ENCODE data around the gene NANS. TPM values are rescaled to one million over a fixed set of nuclear protein-coding genes. Genes with fewer than 3 reads are reported as not detected.
"Not testable (repeated sequence)": the region's sequence is repeated elsewhere in the genome, so short reads cannot be mapped to it uniquely, and the experiment has no call there.

NANS gene
- total RNA-seq, 1 experiment from 2014 or later: 48.3 TPM

DNA sequence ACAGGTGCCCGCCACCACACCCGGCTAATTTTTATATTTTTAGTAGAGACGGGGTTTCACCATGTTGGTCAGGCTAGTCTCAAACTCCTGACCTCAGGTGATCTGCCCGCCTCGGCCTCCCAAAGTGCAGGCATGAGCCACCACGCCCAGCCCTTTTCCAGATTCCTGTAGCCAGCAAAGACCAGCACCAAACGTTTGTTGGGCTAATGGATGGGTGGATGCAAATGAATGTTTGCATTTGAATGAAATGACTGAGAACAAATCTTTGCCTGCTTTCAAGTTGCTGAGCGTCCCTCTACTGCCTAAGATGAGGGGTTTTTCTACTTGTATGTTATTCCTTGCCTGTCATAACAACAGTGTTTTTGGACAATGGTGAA is 20.0 kb downstream of the NANS start:
- not testable (repeated sequence) for DNase-seq (ENCODE audit: low read depth)

DNA sequence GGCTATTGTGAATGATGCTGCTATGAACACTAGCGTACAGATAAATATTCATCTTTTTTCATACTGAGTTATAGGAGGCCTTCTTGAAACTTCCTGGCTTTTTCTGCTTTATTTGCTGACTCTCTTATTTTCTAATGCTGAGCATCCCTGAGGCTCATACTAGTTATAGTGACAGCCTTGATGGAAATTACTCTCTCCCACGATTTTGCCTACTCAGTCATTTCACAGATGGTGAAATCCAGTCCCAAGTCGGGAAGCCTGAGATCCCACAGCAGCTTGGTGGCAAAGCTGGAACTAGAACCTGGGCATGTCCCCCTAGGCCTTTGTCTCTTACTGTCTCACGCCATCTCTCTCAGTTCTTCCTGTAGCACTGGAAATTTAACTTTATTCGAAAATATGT is 22.4 kb downstream of the NANS start:
- DNase-seq (ENCODE audit: low read depth): no peak

DNA sequence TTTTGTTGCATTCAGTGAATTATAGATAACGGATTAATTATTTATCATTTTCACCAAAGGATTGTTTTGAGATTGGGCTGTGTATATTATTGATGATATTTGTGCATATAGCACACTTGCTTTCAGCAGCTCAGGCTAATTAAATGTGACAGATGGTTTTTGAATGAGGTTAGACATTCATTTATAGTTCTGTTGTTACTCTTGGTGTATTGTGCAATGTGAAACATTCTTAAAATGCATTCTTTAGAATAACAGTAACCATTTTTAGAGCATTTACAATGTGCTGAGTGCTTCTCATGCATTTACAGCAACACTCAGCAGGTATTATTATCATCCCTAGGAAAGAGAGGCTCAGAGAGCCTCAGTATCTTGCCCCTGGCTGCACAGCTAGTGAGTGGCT is 23.8 kb downstream of the NANS start:
- no peak for DNase-seq (ENCODE audit: low read depth)

DNA sequence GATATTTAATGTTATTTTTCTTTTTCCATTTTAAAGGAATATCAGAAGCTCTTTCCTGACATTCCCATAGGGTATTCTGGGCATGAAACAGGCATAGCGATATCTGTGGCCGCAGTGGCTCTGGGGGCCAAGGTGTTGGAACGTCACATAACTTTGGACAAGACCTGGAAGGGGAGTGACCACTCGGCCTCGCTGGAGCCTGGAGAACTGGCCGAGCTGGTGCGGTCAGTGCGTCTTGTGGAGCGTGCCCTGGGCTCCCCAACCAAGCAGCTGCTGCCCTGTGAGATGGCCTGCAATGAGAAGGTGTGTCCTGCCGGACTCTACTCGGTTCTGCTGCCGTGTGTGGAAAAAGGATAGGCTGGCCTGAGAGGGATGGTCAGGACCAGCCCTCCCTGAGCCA is 24.2 kb downstream of the NANS start:
- no peak for DNase-seq (ENCODE audit: low read depth)

DNA sequence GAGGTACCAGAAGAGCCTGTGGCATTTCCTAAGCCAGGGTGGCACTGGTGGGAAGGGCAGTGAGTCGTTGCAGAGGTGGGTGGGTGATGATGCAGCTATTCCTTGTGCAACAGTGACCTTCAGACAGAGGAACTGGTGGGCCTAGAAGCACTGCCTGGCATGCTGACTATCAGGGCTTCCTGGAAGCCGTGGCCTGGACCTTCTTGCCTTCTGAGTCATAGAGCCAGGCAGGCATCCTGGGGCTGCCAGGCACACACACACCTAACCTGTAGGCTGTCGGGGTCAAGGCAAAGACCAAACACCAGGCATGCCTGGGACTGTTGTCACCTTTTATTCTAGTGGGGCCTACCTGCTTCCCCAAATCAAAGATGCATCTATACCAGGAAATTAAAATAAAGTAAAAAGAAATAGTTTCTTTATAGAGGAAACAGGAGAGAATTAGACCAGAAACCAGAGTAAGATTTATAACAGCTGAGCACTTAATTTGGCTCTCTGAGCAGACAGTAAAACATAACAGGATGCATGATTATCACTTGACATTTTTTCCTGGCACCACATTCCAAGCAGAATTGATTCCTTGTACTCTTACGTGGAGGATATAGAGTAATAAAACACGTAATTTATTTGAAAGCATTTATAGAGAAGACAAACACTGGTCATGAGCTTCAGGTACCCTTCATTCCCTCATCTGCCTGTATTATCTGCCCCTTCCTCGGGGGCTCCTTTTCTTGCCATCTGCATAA is 25.1 kb downstream of the NANS start:
- DNase-seq (ENCODE audit: low read depth): no peak

DNA sequence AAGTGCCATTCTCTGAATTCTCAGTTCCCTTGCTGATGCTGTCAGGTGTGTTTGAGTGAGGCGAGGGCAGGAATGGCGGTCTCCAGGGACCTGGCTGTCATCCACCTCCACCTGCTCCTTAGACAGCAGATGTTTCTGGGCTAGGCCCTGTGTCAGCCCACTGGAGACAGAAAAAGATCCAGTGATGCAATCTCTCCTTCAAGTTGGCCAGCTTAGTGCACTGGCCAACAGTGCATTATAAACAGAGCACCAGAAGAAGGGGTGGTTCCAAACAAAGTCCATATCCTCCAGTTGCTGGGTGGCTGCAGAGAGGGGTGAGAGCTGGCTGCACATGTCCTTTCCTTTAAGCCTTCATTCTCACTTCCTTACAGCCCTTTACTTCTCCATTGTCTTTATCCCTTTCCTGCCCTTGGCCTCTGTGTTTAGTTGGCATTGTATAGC is 26.5 kb downstream of the NANS start:
- no peak for DNase-seq (ENCODE audit: low read depth)

DNA sequence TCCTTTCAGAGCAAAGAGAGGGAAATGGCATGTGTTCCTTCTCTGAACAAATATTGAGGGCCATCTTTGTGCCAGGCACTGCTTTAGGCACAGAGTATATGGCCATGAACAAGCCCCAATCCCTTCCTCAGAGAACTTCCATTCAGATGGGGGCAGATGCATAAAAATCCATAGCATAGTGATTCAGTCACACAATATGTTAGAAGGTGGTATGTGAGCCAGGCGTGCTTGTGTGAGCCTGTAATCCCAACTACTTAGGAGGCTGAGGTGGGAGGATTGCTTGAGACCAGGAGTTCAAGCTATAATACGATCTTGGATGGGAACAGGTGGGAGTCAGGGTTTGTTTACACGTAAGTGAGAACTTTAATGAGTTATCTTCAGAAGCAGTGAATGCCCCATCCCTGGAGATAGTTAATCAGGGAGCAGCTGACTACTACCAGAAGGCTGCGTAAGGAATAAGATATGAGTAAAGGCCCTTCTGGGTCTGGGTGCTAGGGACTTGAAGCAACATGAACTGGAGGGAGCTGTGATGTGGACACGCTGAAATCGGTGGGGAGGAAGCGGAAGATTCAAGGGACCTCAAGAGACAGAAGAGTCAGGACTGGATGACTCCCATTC is 27.1 kb downstream of the NANS start:
- no peak for DNase-seq (ENCODE audit: low read depth)

DNA sequence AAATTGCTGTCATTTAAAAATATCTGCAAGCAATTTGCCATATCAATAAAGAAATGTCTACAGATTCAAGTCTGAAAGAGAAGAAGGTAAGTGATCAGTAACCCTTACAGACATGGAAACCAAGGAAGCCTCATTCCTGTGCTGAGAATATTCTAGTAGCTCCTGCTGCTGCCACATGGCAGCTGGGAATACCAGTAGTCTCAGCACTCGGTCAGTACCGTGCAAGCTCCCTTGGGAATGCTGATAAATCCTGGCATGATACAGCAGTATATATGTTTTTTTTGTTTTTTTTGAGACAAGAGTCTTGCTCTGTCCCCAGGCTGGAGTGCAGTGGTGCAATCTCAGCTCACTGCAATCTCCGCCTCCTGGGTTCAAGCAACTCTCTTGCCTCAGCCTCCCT is 27.9 kb downstream of the NANS start:
- no peak for DNase-seq (ENCODE audit: low read depth)

DNA sequence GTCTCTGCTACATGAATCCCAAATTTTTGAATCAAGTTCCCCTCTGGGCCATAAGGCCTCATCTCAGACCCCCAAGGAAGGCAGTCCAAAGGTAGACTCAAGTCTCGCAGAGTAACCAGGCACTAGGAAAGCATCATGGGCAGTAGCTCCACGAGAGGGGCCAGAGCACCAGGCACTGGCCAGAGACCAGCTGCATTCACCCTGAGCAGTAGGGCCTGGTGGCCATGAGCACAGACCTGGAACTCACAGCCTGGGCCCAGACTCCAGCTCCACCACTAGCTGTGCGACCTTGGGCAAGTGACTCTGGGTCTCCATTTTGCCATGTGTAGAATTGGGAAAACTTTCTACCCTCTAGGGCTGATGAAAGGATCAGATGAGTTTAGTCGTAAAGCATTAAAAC is 28.5 kb downstream of the NANS start:
- no peak for DNase-seq (ENCODE audit: low read depth)

DNA sequence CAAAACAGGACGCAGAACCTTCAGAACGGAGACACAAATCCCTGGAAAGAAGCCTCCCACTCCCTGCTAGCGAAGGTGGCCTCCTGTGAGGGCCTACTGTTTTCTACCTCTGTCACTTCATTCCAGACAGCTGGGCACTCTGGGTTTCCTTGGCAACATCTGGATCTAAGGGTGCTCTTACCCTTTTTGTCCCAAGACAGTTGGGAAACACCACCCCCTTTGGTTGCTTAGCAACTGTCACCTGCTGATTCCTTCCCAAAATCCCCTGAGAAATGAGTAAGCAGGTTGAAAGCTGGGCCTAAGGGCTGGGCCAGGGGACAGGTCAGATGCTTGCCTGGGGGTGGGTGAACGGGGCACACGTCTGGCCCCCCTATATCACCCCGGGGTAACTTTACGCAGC is 29.4 kb downstream of the NANS start:
- DNase-seq (ENCODE audit: low read depth): no peak

DNA sequence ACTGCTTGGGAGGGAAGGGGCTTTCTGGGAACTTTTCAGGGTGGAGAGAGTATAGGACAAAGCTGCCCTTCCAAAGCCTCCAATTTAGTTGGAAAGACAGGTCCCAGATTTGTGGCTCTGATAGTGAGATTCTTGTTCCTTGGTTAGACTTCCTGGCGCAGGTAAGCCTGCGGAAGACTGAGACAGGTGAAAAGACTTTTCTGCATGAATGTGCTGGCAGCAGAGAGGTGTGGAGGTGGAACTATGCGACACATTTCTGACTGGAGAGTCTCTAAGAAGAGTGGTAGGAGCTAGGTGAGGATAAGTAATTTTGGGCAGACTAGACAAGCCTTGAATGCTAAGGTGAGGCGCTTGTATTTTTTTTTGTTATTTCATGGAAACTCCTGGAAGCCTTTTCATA is 29.9 kb downstream of the NANS start:
- DNase-seq (ENCODE audit: low read depth): no peak

DNA sequence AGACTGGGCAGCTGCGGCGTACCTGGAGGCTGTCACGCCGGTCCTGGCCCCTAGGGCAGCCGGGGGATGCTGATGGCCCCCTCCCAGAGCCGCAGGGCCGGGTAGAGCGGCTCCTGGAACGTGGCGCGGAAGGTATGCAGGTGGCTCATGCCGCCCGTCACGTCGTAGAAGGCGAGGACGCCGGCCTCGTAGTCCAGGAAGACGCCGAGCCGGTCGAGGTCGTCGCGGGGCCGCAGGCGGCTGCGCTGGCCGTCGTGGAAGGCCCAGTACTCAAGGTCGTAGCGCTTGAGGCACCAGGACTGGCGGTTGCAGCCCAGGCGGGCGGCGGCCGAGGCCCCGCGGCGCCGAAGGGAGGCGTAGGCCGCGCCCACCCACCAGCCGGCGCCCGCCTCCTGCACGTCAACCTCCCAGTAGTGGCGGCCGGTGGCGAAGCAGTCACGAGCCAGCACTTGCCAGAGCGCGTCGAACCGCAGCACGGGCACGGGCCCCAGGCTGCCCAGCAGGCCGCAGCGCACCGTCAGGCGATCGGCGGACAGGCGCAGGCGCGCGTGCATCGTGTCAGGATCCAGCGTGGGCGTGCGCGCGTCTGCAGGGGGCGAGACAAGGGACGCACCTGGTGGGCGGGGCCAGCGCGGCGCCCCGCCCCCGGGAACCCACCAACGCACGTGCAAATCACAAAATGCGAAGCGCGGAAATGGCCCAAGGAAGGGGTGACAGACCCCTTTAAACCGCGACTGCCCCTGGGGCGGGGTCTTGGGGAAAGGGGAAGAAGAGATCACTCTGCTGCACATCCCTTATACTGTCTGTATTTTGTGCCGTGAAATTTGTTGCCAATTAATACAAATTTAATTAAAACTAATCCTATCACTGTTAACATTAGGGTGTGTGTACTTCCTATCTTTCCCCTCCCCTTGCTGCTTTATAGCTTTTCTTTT is 31.2 kb downstream of the NANS start:
- no peak for DNase-seq (ENCODE audit: low read depth)

DNA sequence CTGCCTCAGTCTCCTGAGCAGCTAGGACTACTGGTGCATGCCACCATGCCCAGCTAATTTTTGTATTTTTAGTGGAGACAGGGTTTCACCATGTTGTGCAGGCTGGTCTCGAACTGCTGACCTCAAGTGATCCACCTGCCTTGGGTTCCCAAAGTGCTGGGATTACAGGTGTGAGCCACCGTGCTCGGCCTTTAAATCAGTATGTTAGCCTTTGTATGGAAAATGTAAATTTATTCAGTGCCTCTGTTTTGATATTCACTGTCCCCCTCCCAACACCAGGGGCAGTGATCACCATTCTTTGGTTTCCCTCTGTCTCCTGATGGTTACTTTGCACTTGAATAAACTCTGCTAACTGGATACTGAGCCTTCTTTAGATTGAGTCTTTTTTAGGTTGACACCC is 34.1 kb downstream of the NANS start:
- not testable (repeated sequence) for DNase-seq (ENCODE audit: low read depth)

DNA sequence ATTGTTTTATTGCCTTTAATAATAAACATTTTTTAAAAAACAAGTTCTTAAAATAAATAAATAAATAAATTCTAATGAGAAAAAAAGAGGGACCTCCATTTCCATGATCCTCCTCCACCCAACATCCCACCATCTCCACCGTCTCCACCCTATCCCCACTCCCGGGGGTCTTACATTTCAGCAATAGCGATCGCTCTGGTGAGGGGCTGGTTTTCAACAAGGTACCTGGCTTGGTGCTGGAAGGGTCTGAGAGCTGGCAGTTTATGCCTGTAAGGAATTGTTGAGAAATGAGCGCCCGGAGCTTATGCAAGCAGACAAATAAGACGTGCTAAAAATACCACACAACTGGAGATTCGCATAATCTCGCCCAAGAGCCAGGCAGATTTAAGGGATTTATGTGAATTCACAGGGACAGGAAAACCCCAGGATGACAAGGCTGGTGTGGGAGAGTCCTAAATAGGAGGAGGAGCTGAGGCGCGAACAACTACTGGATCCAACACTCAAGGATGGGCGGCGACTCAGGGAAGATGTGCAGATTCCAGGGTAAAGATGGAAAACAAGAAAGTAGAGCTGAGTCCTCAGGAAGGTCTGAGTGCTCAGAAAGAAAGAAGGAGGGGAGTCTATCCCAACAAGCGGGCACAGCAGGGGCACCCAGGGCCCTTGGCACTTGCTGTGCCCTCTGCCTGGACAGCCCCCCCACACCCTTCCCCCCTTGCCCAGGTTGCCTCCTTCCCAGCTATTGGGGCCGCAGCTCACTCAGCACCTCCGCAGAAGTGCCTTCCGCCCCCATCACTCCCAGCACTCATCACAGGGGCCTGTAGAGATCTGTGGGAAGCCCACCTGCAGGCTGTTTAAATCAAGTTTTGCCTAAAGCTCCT is 35.4 kb downstream of the NANS start:
- no peak for DNase-seq (ENCODE audit: low read depth)

DNA sequence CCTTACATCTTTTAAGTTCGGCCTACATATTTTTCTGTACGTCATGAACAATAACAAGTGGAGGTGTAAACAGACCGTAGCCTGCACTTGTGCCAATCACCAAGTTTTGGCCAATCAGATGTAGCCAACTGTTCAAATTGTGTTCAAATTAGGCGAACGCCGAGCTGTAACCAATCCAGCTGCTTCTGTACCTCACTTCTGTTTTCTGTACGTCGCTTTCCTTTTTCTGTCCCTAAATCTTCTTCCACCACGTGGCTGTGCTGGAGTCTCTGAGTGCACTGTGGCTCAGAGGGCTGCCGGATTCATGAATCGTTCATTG is 36.0 kb downstream of the NANS start:
- DNase-seq (ENCODE audit: low read depth): no peak

DNA sequence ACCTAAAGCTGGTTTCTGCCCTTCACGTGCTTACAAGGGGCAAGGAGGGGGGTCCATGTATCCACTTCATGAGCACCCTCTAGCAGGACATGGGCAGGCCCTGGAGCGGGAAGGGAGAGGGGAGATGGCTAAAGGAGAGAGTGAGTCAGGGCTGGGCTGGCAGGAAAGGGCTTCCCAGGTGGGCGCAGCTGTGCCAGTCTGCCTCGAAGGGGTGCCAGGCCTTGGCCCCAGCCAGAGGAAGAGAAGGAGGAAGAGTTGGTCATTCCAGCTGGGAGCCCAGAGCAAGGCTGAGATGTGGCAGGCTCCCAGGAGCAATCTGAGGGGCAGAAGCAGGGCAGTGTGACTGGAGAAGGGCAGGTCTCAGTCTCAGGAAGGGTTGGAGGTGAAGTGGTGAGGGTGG is 37.8 kb downstream of the NANS start:
- DNase-seq (ENCODE audit: low read depth): no peak

DNA sequence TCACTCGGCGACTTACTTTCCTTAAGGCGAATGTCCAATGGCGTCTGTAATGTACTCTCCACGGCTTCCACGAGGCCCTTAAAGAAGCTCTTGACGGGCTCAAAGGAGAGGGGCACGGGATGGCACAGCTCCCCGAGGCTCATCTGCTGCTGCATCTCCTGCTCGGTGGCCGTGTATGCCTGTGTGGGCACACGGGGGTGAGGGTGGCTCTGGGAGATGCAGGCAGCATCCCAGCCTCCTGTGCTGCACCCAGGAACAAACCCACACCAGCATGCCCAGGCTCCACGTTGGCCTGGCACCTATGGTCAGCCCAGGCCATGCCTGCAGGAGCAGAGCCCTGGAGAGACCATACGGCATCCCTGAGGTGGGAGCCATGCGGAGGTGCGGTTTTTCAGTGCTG is 38.3 kb downstream of the NANS start:
- no peak for DNase-seq (ENCODE audit: low read depth)

DNA sequence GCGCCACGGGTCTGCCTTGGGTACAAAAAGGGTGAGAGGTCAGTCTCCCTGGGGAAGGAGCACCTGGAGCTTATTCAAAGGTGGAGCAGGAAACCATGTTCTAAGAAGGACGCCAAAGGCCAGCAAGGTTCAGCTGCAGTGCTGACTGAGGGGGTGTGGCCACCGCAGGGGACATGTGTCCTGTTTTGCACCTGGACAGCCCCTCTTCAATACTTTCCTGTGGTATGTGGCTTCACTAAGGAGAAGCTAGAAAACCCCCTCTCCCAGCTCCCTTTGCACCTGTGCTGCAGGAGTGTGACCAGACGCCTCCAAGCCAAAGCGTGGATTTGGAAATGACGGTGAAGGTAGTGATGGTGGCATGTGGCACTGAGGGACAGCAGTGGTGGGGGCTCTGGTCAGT is 38.9 kb downstream of the NANS start:
- no peak for DNase-seq (ENCODE audit: low read depth)

DNA sequence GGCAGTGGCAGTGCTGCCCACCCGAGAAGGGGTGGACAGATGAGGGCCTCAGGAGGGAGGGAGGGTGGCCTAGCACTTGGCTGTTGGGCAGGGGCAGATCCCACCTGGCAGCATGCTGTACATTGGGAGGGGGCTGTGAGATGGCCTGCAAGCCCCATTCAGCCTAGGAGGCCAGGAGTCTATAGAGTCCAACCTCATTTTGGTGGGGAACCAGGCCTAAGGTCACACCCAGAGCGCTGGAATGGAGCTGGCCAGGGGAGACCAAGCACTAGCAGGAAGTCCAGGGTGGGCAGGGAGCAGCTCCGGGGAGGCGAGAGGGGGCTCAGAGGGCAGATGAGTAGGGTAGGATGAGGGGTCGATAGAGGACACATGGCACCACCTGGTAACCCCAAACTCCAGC is 39.6 kb downstream of the NANS start:
- DNase-seq (ENCODE audit: low read depth): no peak

DNA sequence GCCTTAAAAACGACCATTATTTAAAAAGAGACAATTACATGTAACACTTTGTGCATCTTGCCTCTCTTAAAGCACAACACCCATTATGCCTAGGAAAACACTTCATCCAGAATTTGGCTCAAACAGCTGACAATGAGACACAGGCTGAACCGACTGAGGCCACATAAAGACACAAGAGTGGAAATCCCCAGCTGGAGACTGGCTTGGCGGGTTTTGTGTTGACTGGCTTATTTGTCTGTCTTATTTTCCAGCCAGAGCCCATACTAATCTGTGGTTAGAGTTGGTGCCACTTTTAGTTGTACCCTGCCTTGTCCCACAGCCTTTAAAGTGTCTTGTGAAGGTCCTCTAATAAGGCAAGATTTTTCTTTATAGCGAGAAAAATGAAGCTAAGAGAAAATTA is 41.3 kb downstream of the NANS start:
- no peak for DNase-seq (ENCODE audit: low read depth)

DNA sequence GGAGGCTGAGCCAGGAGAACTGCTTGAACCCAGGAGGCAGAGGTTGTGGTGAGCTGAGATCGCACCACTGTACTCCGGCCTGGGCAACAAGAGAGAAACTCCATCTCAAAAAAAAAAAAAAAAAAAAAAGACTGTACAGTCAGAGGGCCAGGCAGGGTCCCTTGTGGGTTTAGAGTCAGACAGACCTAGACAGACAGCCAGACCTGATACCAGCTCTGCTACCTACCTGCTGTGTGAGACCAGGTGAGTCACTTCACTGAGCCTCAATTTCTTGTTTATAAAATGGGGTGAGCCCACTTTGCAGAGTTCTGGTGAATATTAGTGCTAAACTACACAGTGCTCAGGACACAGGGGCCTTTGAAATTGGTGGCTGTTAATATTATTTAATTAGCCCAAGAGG is 42.8 kb downstream of the NANS start:
- no peak for DNase-seq (ENCODE audit: low read depth)

DNA sequence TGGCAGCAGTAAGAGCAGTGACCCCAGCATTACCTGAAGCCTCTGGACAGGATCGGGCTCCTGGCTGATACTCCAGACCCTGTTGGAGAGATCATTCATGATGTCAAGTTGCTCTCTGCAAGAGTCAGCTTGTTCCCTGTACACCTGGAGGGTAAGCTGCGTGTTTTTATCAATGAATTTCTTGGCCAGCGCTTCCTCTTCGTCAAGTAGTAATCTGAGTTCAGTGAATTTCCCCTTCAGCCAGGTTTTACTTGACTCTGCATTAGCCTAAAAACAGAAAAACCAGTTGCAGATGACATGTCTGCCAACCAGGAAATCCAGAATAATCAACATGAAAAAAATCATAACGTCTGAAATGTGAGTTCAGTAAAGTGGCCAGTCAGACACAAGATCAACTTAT is 43.4 kb downstream of the NANS start:
- DNase-seq (ENCODE audit: low read depth): no peak
